Measurements from ENCODE around the gene WDR82. TPM values are rescaled to one million over a fixed set of nuclear protein-coding genes. Genes with fewer than 3 reads are reported as not detected.

The WDR82 gene
- total and polyA plus RNA-seq, 2 of the 8 experiments (the other 6 are each of a cell fraction or from before 2014, with no cell fraction given) = 33.5 to 82.7 TPM

DNA sequence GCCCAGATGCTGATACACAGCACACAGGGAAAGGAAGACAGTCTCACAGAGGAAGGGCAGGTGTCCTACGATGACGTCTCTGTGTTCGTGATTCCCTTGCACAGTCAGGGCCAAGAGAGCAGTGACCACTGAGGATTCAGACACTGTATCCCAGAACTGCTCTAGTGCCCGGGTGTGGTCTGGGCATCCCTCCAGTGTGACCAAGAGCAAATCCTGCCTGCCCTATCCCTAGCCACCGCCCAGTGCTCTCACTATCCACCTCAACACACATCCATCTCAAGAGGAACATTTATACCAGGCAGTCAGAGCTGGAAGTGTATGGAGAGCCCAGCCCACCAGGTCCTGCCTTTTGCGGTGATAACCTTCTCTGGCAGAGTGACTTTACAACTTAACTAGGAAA, 28.8 kb downstream of the WDR82 start:
- Histone ChIP-seq H3K27me3 (replicated peaks in 1 of 4; ENCODE audit: control insufficient read depth in 3 of 4, extremely low read depth in 1 of 4, insufficient read depth in 3 of 4, low read length in 3 of 4) (peaks cover 6 to 24% (median 17%) of the 10 kb centered on the region in 4 experiments; a peak in 6 of 7 replicates), H3K9ac (replicated peaks in 1 of 4; ENCODE audit: extremely low read depth in 1 of 4, low read depth in 3 of 4, low read length in 3 of 4) (no peak overlapping the region), H3K14ac (ENCODE audit: insufficient read length) (no peak overlapping the region), H3K27ac (ENCODE audit: low read depth, low read length) (no peak overlapping the region), H3K4me1 (replicated peaks in 1 of 4; ENCODE audit: control insufficient read depth in 3 of 4, insufficient read depth in 4 of 4, low read length in 3 of 4) (peaks cover 0 to 13% (median 10%) of the 10 kb centered on the region in 4 experiments; a peak in 6 of 7 replicates), H3K4ac (replicated peaks; ENCODE audit: insufficient read length, low read depth, low read length) (no peak overlapping the region), H2BK12ac (ENCODE audit: low read depth, low read length) (no peak overlapping the region), H4K91ac (replicated peaks; ENCODE audit: insufficient read length, low read length) (no peak overlapping the region), H3K23ac (ENCODE audit: insufficient read length) (no peak overlapping the region), H2BK120ac (replicated peaks; ENCODE audit: low read depth, low read length) (no peak overlapping the region), H3K79me1 (ENCODE audit: low read depth, low read length) (no peaks in the 10 kb centered on the region), H3K56ac (replicated peaks; ENCODE audit: insufficient read length, low read depth, low read length) (no peak overlapping the region), H3K4me3 (ENCODE audit: extremely low read depth in 1 of 4, insufficient read depth in 2 of 4, low read depth in 3 of 4, low read length in 4 of 4) (no peak overlapping the region), H2AK5ac (ENCODE audit: low read depth, low read length) (no peak overlapping the region), H3K4me2 (ENCODE audit: insufficient read depth in 1 of 2, low read depth in 2 of 2, low read length in 2 of 2) (no peak overlapping the region), H2AFZ (ENCODE audit: low read length) (no peak overlapping the region), H3K23me2 (ENCODE audit: low read depth, low read length) (peaks cover 10% of the 10 kb centered on the region), H3K36me3 (ENCODE audit: control insufficient read depth in 2 of 4, insufficient read depth in 4 of 4, low read length in 3 of 4) (peaks cover 2 to 37% (median 9%) of the 10 kb centered on the region in 4 experiments; a peak in 5 of 8 replicates), H2BK20ac (ENCODE audit: low read length) (no peak overlapping the region), H3K79me2 (ENCODE audit: control insufficient read depth in 1 of 2, insufficient read depth in 2 of 2, low read length in 2 of 2) (no peaks in the 10 kb centered on the region), H4K20me1 (replicated peaks in 1 of 2; ENCODE audit: control insufficient read depth in 1 of 2, insufficient read depth in 2 of 2, low read length in 2 of 2) (peaks cover 5 to 22% of the 10 kb centered on the region in 2 experiments), H3K9me3 (ENCODE audit: insufficient read depth in 2 of 2, low read depth in 1 of 2, low read length in 1 of 2) (no peaks in the 10 kb centered on the region), H4K5ac (ENCODE audit: insufficient read length, low read depth, low read length) (no peak overlapping the region), H2BK15ac (ENCODE audit: low read length) (no peak overlapping the region), H4K8ac (ENCODE audit: extremely low read depth, insufficient read depth, low read length) (no peak overlapping the region), H2BK5ac (ENCODE audit: low read depth, low read length) (no peak overlapping the region), H3K18ac (ENCODE audit: extremely low read depth, low read length) (no peak overlapping the region)
- no peak for FAIRE-seq
- no peak for DNase-seq (ENCODE audit: low read depth in 1 of 2, low spot score in 2 of 2)
- TF ChIP-seq RNF2 (IDR thresholded peaks at IDR 0.05; ENCODE audit: borderline replicate concordance, low read depth, low read length, missing control alignments, poor library complexity, severe bottlenecking) (no peak), POLR2AphosphoS5 (IDR thresholded peaks at IDR 0.05; ENCODE audit: low read depth, low read length) (no peak), POU5F1 (IDR thresholded peaks at IDR 0.05; ENCODE audit: low read depth, low read length) (no peak)
- 95% methylated on average over 6 of the region's 6 CpGs; no CpG with 5 or more reads in 1 of the 2 experiments for WGBS, 2 experiments (ENCODE audit: extremely low coverage in 1 of 2, insufficient coverage in 1 of 2, insufficient read length in 1 of 2, insufficient replicate concordance in 2 of 2, low coverage in 1 of 2, low lambda C conversion rate in 2 of 2, missing lambda C conversion rate in 1 of 2)
- CTCF ChIA-PET (ENCODE audit: partially characterized antibody) = interaction anchor here (1.0 to 17.7 kb wide), 9 partner anchors 9 to 139 kb away, joined by 3 to 126 read pairs (median 7); no protein-coding TSS in a partner anchor
- POLR2A ChIA-PET (ENCODE audit: partially characterized antibody) = interaction anchor here (1.3 to 3.8 kb wide), 5 partner anchors 10 to 29 kb away, joined by 4 to 25 read pairs (median 10); partner anchors contain the start of genes TWF2 and WDR82
